Stimulated activated CD4-positive, alpha-beta T cell treated with anti-CD3 and anti-CD28 coated beads, TNF-alpha, amount 100 ng/mL, for 1 hour (primary cell): ENCODE measurements around the gene ABCA1.

Source experiments
- DNase-seq, 3 donors: peaks; one replicate each; pipeline ENCODE4 v3.0.0-alpha.2; 2020; ENCODE audit warnings: low read depth in 3 of 3, low spot score in 1 of 3

ABCA1 gene

DNA sequence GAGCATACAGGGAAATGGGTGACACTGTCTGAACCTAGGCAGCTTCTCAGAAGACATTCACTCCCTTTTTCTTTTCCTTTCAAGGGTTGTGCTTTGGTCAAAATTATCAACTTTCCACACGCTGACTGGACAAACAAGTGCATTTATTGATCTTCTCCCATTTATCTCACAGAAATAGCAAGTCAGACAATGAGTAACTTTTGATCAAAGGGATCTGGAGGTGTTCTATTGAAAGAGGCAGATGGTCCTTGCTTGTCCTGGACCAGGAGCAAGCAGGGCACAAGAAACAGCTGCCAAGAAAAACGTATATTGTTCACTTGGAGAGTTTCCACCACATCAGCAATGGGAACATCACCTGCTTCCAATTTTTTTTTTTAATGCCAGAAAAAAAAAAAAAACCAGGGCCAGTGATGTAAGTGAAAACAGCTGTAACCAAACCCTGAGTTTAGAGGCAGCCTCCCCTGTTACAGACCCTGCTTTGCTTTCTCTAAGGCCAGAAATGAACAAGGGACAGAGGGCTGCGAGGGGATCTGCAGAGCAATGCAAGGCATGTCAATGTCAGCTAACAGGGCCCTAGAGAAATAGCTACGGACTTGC is 84.2 kb downstream of the ABCA1 start:
- no peak for DNase-seq

DNA sequence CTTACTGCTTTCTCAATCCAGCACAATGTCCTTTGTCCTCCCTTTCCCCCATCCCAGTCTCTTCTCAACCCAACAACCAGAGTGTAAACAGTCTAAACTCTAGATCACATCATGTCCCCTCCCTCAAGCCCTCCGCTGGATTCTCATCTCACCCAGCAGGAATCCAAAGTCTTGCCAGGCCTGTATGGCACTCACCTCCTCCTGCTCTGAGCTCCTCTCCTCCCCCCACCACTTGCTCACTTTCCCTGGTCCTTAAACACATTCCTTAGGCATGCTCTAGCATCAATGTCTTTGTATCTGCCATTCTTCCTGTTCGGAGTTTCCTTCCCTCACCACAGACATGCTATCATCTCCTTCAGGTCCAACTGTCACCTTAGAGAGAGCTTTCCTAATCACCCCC is 85.3 kb downstream of the ABCA1 start:
- no peak for DNase-seq

DNA sequence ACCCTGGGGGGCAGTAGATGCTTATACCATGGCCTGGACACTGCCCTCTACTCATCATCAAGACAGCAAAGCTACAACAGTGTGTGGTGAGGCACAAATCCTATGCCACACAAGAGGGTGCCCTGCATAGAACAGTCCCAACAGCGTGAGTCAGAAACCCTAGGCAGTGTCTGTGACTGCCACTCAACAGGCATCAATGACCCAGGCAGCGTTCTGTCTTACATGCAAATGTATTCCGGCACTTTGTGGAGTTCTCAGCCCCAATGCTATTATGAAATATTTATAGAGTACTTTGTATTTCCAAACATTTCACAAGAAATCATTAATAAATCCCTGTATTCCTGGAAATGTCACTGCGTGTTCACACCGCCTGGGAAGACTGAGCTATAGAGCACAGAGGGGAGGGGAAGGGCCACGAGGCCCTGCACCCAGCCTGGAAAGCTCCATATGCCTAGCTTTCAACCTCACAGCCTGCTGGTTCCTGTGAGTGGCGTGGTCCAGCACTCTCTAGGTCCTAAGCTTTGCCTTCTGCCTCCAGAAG is 86.3 kb downstream of the ABCA1 start:
- no peak for DNase-seq

- DNase-seq: no peak
Measured at GRCh38 chr9:104838958-104839357, 89.0 kb downstream of the ABCA1 start.

DNA sequence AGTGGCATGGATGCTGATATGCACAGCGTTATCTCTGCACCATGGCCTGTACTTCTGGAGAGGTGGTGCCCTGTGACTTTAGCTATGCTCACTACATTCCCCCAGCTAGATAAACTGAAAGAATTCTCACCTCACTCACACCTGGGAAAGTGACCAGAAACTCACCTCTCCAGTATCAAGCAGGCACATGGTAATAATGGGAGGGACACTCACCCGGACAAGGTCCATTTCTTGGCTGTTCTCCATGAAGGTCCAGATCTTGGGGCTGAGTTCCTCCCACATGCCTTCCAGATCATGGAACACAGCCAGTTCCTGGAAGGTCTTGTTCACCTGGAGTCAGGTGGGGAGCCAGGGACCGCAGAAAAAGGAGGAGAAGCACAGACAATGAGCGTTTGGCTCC is 91.2 kb downstream of the ABCA1 start:
- no peak for DNase-seq

DNA sequence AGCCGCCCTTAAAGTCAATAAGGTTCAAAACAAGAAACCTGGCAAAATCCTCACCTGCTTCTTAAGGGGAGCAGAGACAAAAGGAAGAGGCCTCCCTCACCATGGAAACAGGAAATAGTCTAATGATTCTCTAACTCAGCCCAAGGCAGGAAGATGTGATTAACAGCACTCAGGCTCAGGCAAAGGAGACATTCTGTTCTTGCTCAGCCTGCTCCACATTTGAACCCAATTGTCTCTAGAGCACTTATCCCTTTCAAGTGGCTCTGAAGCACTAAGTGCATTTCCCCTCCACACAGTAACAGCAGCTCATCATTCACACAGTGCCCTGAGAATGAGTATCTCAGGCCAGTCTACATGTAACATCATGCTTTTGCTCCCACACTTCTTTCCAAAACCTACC is 91.7 kb downstream of the ABCA1 start:
- DNase-seq: no peak

DNA sequence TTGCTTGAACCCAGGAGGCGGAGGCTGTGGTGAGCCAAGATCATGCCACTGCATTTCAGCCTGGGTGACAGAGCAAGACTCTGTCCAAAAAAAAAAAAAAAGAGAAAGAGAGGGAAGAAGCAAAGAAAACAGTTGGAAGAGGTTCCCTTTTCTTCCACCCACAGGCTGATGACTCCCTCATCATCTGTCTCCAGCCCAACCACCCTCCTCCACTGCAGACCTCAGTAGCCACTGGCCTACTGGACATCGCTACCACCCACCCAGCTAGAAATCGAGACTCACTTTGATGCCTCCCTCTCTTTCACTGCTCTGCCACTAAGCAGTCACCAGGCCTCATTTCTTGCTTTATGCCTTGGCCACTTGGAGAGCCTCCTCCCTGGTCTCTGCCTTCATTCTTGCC is 92.8 kb downstream of the ABCA1 start:
- DNase-seq: no peak

DNA sequence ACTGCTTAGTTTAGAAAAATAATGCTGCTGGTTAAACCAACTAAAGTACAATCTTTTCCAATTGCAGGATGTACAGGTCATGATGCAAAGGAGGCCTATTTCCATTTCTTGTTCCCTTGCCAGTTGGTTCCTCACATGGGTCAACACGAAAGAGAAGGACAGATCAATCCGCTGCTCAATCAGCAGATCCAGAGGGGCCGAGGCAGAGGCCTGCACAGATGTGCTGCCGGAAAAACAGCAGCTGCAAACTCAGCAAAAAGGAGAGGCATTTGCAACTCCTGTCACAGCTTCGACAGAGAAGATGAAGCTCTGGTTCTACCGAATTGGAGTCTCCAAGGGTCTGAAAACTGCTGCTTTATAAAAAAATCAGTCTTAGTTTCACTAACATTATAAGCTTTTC is 94.3 kb downstream of the ABCA1 start:
- DNase-seq: no peak

DNA sequence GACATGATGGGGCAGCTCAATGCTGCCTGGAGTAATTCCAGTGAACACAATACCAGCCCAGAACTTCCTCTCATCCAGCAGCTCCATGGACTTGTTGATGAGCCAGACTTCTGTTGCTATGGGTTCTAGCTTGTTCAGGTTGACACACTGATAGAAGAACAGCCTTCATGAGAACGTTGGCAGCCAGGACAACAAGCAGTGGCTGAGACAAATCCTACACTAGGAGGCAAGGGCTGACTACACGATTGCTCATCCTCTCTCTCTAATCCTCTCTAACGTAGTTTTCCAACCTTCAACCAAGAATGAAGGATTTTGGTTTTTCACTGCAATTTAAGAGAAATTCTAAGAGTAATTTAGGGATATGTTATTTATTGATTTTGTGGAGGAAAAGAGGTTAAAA is 96.3 kb downstream of the ABCA1 start:
- no peak for DNase-seq

DNA sequence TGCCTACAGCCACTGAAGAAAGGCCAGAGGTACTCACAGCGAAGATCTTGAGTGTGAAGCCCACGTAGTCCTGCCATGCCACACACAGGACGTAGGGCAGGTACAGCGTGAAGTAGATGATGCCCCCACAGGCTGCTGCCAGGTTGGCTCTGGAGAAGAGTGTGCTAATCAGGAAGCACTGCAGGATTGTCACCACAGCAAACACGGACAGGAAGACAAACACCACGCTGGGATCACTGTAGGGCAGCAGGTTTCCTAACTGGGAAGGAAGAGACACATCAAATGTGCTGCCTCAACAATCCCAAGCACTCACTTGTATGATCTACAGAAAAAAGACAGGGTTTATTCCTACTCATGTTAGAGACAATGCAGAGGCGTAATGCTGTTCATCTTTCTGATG is 101.0 kb downstream of the ABCA1 start:
- DNase-seq: no peak

DNA sequence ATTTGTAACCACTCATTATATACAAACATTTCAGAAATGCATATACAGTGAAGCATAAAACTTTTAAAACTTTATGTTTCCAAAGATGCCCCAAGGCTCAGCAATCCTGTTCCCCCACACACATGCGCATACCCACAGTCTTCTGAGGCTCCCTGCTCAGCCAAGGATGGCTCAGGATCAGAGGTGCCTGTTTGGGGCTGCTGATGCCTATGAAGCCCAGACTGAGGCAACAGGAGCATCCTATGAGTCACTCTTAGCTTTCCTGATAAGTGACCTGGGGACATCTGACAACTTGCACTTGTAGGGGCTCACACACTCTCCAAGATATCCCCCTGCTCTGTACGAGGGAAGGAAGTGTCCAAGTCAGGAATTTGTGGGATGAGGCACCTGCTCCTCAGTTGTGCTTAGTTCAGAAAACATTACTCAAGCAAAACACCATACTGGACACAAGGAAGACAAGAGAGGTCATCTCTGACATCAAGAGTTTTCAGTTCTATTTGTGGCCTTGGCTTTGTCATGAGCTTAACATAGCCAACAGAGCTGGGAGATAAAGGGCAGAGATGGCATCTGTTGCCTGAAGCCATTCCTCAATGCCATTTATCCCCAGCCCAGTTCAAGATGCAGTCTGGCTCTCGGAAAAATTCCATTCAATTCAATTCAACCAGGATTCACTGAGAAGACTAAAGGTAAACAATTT is 101.7 kb downstream of the ABCA1 start:
- DNase-seq: no peak

DNA sequence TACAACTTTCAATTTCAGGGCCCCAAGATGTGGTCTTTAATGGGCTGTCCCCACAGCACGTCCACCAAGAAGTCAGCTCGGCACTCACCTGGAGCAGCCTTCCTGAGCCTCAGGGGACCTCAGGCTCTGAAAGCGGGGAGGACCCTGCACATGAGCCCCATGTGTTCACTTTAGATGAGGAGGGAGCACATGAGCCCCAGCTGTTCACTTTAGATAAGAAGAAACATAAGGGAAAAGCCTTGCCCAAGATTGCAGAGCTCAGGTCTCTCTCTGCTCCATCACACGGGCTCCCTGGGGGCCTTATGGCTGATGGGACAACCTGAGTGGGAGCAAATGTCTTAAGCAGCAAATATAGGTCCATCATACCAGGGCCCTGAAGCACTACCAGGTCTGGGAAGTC is 107.6 kb downstream of the ABCA1 start:
- no peak for DNase-seq

- no peak for DNase-seq
Measured at GRCh38 chr9:104819033-104819432, 108.9 kb downstream of the ABCA1 start.

DNA sequence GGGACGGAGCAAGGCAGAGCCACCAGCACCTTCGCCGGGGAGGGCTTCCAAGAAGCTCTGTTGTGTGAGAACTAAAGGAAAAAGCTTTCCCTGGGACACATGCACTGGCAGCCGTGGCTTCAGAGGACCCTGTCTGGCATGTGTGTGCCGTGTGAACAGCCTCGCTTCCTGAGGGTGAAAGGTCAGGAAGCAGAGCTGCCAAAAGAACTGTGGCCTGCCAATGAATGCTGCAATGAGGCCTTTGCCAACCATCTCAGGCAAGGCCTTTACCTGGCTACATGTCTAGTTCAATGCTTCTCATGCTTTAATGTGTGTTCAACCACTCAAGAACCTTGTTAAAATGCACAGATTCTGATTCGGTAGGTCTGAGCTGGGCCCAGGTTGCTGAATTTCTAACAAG is 110.5 kb downstream of the ABCA1 start:
- no peak for DNase-seq

GRCh38 chr9:104815851-104816565 is 111.9 kb downstream of the ABCA1 start:
- no peak for DNase-seq

- DNase-seq: no peak
Measured at GRCh38 chr9:104810421-104811339, 117.3 kb downstream of the ABCA1 start.

DNA sequence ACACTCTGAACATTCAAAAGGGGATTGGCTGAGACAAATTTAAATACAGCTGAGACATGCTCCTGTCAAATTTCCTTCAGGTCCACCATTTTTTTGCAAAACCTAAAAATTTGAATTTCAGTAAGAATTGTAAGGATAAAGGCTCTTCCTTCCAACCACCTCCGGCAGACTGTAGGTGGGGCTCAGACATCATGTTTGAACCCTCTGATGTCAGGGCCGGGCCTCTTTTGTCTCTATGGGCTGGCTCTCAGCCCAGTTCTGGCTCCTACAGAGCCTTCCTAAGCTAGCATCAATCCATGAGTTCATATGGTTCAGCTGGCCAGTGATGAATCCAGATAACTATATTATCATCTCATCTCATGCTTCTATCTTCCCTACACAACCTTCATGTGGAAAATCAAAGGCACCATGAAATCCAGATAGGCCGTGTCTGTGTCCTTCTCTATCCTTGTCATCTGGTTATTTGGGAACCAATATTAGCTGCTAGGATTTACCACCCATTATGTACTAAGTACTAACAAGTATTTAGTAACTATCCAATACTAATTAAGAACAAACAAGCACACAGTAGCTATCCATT is 119.8 kb downstream of the ABCA1 start:
- DNase-seq: no peak

DNA sequence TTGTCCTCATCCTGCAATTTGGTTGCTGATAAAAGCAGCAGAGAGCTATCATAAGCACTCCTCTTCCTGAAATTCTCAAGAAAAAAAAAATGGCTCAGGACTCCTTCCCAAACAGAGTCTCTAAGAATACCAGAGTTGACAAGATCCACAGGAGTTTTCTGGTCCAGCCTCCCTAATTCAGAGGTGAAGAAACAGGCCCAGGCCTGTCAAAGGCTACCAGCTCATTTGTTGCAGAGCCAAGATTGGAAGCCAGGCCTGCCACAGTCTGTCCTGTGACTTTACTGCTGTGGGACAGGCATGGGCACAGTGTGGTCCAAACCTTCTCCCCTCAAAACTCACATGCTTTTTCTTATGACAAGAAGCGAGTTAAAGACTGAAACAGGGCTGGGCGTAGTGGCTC is 122.5 kb downstream of the ABCA1 start:
- DNase-seq: no peak

DNA sequence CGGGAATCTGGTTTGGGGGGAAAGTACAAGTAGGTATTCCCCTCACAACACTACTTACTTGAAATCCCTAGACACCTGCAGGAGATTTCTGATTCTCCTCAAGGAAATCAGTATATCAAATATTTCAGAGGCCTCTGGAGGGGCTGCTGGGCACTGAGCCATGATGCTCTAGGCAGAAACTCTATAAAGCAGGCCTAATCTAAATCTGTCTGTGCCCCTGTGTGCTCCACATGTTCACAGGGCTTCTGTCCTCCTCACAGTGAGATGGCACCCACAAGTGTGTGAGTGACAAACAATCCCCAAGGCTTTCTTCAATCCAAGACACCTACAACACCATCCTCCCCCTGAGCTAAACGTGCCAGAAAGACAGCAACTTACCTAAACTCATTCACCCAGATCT is 125.0 kb downstream of the ABCA1 start:
- no peak for DNase-seq

DNA sequence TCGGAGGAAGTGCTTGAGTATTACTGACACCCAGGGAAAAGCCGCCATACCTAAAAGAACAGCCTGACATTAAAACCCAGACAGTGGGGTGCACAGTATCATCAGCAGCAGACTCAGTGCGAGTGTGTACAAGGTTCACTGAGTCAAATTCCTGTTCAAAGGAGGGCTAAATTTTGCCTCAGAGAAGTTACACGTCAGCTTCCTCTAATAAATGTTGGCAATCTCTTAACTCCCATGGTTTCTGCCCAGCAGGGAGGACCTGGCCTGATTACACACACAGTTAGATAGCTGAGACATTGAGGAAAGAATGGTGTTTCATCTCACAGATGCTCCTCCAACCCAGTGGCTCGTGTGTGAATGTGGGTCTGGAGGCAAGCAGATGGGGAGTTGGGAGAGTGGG is 125.8 kb downstream of the ABCA1 start:
- DNase-seq: no peak
